ENCODE measurements around the gene SGO1.

Gene SGO1

GRCh38 chr3:20161714-20162113, 24.3 kb downstream of the SGO1 start:
- H3K9ac ChIP-seq (ENCODE audit: low read length): no peak overlapping the region
- H3K4me1 ChIP-seq (ENCODE audit: low read length): no peaks in the 10 kb centered on the region
- no peak overlapping the region for H3K4me2 ChIP-seq (ENCODE audit: low read depth, low read length)
- H3K27ac ChIP-seq (ENCODE audit: low read length): no peak overlapping the region
- H3K4me3 ChIP-seq (ENCODE audit: low read length): no peak overlapping the region
- H2AFZ ChIP-seq (ENCODE audit: low read length): no peak overlapping the region
- DNase-seq: no peak
- no peak for TF ChIP-seq EZH2phosphoT487 (IDR thresholded peaks at IDR 0.05; ENCODE audit: low read length)
- TF ChIP-seq EZH2 (optimal IDR thresholded peaks at IDR 0.05; ENCODE audit: low read depth, low read length): no peak
- H3F3A ChIP-seq (ENCODE audit: insufficient read depth, low read length): no peaks in the 10 kb centered on the region
- no peaks in the 10 kb centered on the region for H3K9me3 ChIP-seq (replicated peaks; ENCODE audit: insufficient read depth, low read length)
- H4K20me1 ChIP-seq (ENCODE audit: insufficient read depth, low read length): no peaks in the 10 kb centered on the region
- no peaks in the 10 kb centered on the region for H3K27me3 ChIP-seq (replicated peaks; ENCODE audit: insufficient read depth, low read length)
- no peaks in the 10 kb centered on the region for H3K9me2 ChIP-seq (replicated peaks; ENCODE audit: insufficient read depth, low read length)
- peaks cover 4% of the 10 kb centered on the region; the same call in 1 of the 2 replicates for H3K36me3 ChIP-seq (replicated peaks; ENCODE audit: insufficient read depth, low read length)
- no peaks in the 10 kb centered on the region for H3K79me2 ChIP-seq (ENCODE audit: low read length)

DNA sequence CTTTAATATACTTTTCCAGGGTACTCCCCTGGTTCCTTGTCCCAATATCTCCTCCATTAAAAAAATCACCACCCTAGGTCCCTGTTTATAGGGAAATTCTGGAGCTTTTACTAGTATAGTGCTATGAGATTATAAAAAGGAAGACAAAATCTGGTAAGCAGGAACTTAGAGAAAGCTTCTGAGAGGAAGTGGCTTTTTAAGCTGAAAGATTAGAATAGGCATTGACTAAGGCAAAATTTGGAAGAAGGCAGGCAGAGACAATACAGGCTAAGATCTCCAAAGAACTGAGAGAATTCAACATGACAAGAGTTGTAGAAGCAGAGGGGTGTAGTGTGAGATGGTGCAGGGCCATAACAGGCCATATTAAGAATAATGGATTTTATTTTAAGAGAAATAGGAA, 25.8 kb downstream of the SGO1 start:
- Histone ChIP-seq H3K4me3 (ENCODE audit: low read length) (no peak overlapping the region), H3K36me3 (replicated peaks; ENCODE audit: insufficient read depth, low read length) (peaks cover 4% of the 10 kb centered on the region; the same call in 1 of the 2 replicates), H4K20me1 (ENCODE audit: insufficient read depth, low read length) (no peaks in the 10 kb centered on the region), H3K4me2 (ENCODE audit: low read depth, low read length) (no peak overlapping the region), H3K4me1 (ENCODE audit: low read length) (no peaks in the 10 kb centered on the region), H3K9me2 (replicated peaks; ENCODE audit: insufficient read depth, low read length) (no peaks in the 10 kb centered on the region), H3K9me3 (replicated peaks; ENCODE audit: insufficient read depth, low read length) (no peaks in the 10 kb centered on the region), H3K27me3 (replicated peaks; ENCODE audit: insufficient read depth, low read length) (no peaks in the 10 kb centered on the region), H3K79me2 (ENCODE audit: low read length) (no peaks in the 10 kb centered on the region), H2AFZ (ENCODE audit: low read length) (no peak overlapping the region), H3F3A (ENCODE audit: insufficient read depth, low read length) (no peaks in the 10 kb centered on the region), H3K27ac (ENCODE audit: low read length) (no peak overlapping the region), H3K9ac (ENCODE audit: low read length) (no peak overlapping the region)
- TF ChIP-seq EZH2 (optimal IDR thresholded peaks at IDR 0.05; ENCODE audit: low read depth, low read length) (no peak), EZH2phosphoT487 (IDR thresholded peaks at IDR 0.05; ENCODE audit: low read length) (no peak)
- TF ChIP-seq, protein P1, sequence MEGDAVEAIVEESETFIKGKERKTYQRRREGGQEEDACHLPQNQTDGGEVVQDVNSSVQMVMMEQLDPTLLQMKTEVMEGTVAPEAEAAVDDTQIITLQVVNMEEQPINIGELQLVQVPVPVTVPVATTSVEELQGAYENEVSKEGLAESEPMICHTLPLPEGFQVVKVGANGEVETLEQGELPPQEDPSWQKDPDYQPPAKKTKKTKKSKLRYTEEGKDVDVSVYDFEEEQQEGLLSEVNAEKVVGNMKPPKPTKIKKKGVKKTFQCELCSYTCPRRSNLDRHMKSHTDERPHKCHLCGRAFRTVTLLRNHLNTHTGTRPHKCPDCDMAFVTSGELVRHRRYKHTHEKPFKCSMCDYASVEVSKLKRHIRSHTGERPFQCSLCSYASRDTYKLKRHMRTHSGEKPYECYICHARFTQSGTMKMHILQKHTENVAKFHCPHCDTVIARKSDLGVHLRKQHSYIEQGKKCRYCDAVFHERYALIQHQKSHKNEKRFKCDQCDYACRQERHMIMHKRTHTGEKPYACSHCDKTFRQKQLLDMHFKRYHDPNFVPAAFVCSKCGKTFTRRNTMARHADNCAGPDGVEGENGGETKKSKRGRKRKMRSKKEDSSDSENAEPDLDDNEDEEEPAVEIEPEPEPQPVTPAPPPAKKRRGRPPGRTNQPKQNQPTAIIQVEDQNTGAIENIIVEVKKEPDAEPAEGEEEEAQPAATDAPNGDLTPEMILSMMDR (IDR thresholded peaks at IDR 0.05; ENCODE audit: low read length): no peak
- DNase-seq: no peak

DNA sequence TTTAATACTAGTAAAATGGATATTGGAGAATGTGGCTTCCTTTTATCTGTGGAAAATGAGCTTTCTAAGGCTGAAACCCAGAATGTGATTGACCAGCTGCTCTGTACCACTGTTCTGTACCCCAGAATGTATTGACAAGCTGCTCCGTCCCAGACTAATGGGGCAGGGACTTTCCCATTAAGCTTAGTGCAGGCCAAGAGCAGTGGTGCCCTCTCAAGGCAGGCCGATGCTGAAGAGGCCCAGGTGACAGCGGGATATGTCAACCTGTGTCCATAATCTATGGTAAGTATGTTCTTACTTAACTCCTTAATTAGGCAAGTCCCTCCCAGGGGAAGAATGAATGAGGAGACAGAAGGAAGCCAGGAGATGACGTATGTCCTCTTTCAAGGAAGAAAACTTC, 31.1 kb downstream of the SGO1 start:
- H3K9me3 ChIP-seq (replicated peaks; ENCODE audit: insufficient read depth, low read length): no peaks in the 10 kb centered on the region
- no peak overlapping the region for H3K27ac ChIP-seq (ENCODE audit: low read length)
- no peaks in the 10 kb centered on the region for H3K79me2 ChIP-seq (ENCODE audit: low read length)
- no peaks in the 10 kb centered on the region for H3K9me2 ChIP-seq (replicated peaks; ENCODE audit: insufficient read depth, low read length)
- no peaks in the 10 kb centered on the region for H3K27me3 ChIP-seq (replicated peaks; ENCODE audit: insufficient read depth, low read length)
- no peaks in the 10 kb centered on the region for H3K4me1 ChIP-seq (ENCODE audit: low read length)
- no peaks in the 10 kb centered on the region for H3F3A ChIP-seq (ENCODE audit: insufficient read depth, low read length)
- peaks cover 4% of the 10 kb centered on the region; the same call in 1 of the 2 replicates for H3K36me3 ChIP-seq (replicated peaks; ENCODE audit: insufficient read depth, low read length)
- TF ChIP-seq, protein P1 (IDR thresholded peaks at IDR 0.05; ENCODE audit: low read length): no peak
- TF ChIP-seq EZH2 (optimal IDR thresholded peaks at IDR 0.05; ENCODE audit: low read depth, low read length) (no peak), EZH2phosphoT487 (IDR thresholded peaks at IDR 0.05; ENCODE audit: low read length) (no peak)
- no peak overlapping the region for H3K9ac ChIP-seq (ENCODE audit: low read length)
- no peaks in the 10 kb centered on the region for H4K20me1 ChIP-seq (ENCODE audit: insufficient read depth, low read length)
- H3K4me3 ChIP-seq (ENCODE audit: low read length): no peak overlapping the region
- no peak overlapping the region for H3K4me2 ChIP-seq (ENCODE audit: low read depth, low read length)
- no peak overlapping the region for H2AFZ ChIP-seq (ENCODE audit: low read length)
- DNase-seq: no peak

GRCh38 chr3:20154078-20154477, 31.9 kb downstream of the SGO1 start:
- Histone ChIP-seq H3F3A (ENCODE audit: insufficient read depth, low read length) (no peaks in the 10 kb centered on the region), H3K9me3 (replicated peaks; ENCODE audit: insufficient read depth, low read length) (no peaks in the 10 kb centered on the region), H3K4me1 (ENCODE audit: low read length) (no peaks in the 10 kb centered on the region), H3K4me2 (ENCODE audit: low read depth, low read length) (no peak overlapping the region), H3K36me3 (replicated peaks; ENCODE audit: insufficient read depth, low read length) (no peaks in the 10 kb centered on the region; the same call in 1 of the 2 replicates), H3K27ac (ENCODE audit: low read length) (no peak overlapping the region), H2AFZ (ENCODE audit: low read length) (no peak overlapping the region), H3K4me3 (ENCODE audit: low read length) (no peak overlapping the region), H3K9me2 (replicated peaks; ENCODE audit: insufficient read depth, low read length) (no peaks in the 10 kb centered on the region), H3K27me3 (replicated peaks; ENCODE audit: insufficient read depth, low read length) (no peaks in the 10 kb centered on the region), H4K20me1 (ENCODE audit: insufficient read depth, low read length) (no peaks in the 10 kb centered on the region), H3K79me2 (ENCODE audit: low read length) (no peaks in the 10 kb centered on the region), H3K9ac (ENCODE audit: low read length) (no peak overlapping the region)
- DNase-seq: no peak
- TF ChIP-seq, protein P1 (IDR thresholded peaks at IDR 0.05; ENCODE audit: low read length): no peak
- TF ChIP-seq EZH2 (optimal IDR thresholded peaks at IDR 0.05; ENCODE audit: low read depth, low read length): no peak
- TF ChIP-seq EZH2phosphoT487 (IDR thresholded peaks at IDR 0.05; ENCODE audit: low read length): no peak
